KMS-11 (cell line): ENCODE measurements around the gene EIF4ENIF1.

Experiments
- H2AFZ ChIP-seq: fragments of 200-600 bp; sonication (generic); 2 replicates; pipeline ENCODE4 v1.6.1; 2016; ENCODE audit warnings: antibody characterized with exemption, mixed run types, low read depth
- H3K27ac ChIP-seq: fragments of 200-600 bp; sonication (generic); 2 replicates; pipeline ENCODE4 v1.6.1; 2016; ENCODE audit warnings: mild to moderate bottlenecking, mixed run types
- H3K27me3 ChIP-seq: fragments of 200-600 bp; sonication (generic); 2 replicates; pipeline ENCODE4 v1.6.1; 2017; ENCODE audit warnings: mild to moderate bottlenecking, low read depth, mixed run types, moderate library complexity; ENCODE audit not compliant: insufficient read depth
- H3K36me3 ChIP-seq: fragments of 200-600 bp; sonication (generic); 2 replicates; pipeline ENCODE4 v1.6.1; 2017; ENCODE audit warnings: mild to moderate bottlenecking, mixed run types; ENCODE audit not compliant: insufficient read depth
- H3K4me1 ChIP-seq: fragments of 200-600 bp; sonication (generic); 2 replicates; pipeline ENCODE4 v1.6.1; 2016; ENCODE audit warnings: mild to moderate bottlenecking, low read depth, mixed run types; ENCODE audit not compliant: poor library complexity, severe bottlenecking
- H3K4me2 ChIP-seq: fragments of 200-600 bp; sonication (generic); 2 replicates; pipeline ENCODE4 v1.7.0; 2016; ENCODE audit warnings: mild to moderate bottlenecking, mixed run types
- H3K4me3 ChIP-seq: fragments of 200-600 bp; sonication (generic); IDR thresholded peaks from 2 replicates; pipeline ENCODE4 v1.6.1; 2017; ENCODE audit warnings: low read depth, low read length, mixed read lengths; ENCODE audit not compliant: insufficient read depth
- H3K79me2 ChIP-seq: fragments of 200-600 bp; sonication (generic); 2 replicates; pipeline ENCODE4 v1.6.1; 2016; ENCODE audit warnings: low read depth, mixed run types; ENCODE audit not compliant: insufficient read depth
- H3K9ac ChIP-seq: fragments of 200-600 bp; sonication (generic); 2 replicates; pipeline ENCODE4 v1.6.1; 2016; ENCODE audit warnings: mild to moderate bottlenecking, mixed run types
- H4K20me1 ChIP-seq: fragments of 200-600 bp; sonication (generic); 2 replicates; pipeline ENCODE4 v1.6.1; 2016; ENCODE audit warnings: mild to moderate bottlenecking, mixed run types; ENCODE audit not compliant: insufficient read depth
- TF ChIP-seq, protein P1 (sequence below): fragments of 200-600 bp; sonication (generic); conservative IDR thresholded peaks from 2 replicates; pipeline ENCODE4 v1.6.1; 2017; ENCODE audit warnings: low read depth, mild to moderate bottlenecking, antibody characterized with exemption, low read length, moderate library complexity, mixed read lengths

EIF4ENIF1 gene

DNA sequence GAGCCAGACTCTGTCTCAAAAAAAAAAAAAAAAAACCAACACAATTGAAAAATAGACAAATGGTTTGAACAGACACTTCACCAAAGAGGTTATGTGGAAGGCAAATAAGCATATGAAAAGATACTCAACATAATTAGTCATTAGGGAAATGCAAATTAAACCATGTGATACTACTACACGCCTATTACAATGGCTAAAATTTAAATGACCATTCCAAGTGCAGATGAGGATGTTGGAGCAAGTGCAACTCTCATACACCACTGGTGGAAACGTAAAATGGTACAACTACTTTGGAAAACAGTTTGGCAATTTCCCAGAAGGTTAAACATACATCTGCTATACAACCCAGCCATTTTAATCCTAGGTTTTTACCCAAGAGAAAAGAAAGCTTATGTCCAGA, 24.3 kb downstream of the EIF4ENIF1 start:
- Histone ChIP-seq H4K20me1 (no peaks in the 10 kb centered on the region), H3K4me1 (no peaks in the 10 kb centered on the region), H3K4me2 (no peak overlapping the region), H2AFZ (no peak overlapping the region), H3K4me3 (no peak overlapping the region), H3K36me3 (peaks cover 19% of the 10 kb centered on the region; the same call in 1 of the 2 replicates), H3K79me2 (peaks cover 18% of the 10 kb centered on the region; the same call in 1 of the 2 replicates), H3K27me3 (no peaks in the 10 kb centered on the region), H3K27ac (no peak overlapping the region), H3K9ac (no peak overlapping the region)
- TF ChIP-seq, protein P1, sequence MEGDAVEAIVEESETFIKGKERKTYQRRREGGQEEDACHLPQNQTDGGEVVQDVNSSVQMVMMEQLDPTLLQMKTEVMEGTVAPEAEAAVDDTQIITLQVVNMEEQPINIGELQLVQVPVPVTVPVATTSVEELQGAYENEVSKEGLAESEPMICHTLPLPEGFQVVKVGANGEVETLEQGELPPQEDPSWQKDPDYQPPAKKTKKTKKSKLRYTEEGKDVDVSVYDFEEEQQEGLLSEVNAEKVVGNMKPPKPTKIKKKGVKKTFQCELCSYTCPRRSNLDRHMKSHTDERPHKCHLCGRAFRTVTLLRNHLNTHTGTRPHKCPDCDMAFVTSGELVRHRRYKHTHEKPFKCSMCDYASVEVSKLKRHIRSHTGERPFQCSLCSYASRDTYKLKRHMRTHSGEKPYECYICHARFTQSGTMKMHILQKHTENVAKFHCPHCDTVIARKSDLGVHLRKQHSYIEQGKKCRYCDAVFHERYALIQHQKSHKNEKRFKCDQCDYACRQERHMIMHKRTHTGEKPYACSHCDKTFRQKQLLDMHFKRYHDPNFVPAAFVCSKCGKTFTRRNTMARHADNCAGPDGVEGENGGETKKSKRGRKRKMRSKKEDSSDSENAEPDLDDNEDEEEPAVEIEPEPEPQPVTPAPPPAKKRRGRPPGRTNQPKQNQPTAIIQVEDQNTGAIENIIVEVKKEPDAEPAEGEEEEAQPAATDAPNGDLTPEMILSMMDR = no peak

DNA sequence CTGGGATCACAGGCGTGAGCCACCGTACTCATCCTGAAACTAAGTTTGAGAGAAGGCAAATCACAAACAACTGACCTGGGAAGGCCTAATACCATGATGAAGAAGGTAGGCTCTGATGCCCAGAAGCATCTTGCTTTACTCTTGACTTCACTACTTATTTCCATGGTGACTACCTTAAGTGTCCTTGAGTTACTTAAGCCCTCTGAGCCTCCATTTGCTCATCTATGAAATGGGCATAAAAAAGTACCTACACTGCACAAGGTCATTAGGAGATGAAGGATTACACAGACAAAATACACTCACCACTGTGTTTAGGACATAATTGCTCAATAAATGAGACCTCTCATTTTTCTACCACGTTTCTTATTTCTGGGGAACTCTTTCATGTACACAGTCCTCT, 27.9 kb downstream of the EIF4ENIF1 start:
- no peak overlapping the region for H3K27ac ChIP-seq
- TF ChIP-seq, protein P1 = no peak
- peaks cover 15% of the 10 kb centered on the region; the same call in 1 of the 2 replicates for H3K79me2 ChIP-seq
- H3K36me3 ChIP-seq = peaks cover 15% of the 10 kb centered on the region; the same call in 1 of the 2 replicates
- H3K9ac ChIP-seq = no peak overlapping the region
- no peak overlapping the region for H3K4me2 ChIP-seq
- H2AFZ ChIP-seq = no peak overlapping the region
- H3K4me3 ChIP-seq = no peak overlapping the region
- no peaks in the 10 kb centered on the region for H3K27me3 ChIP-seq
- peaks cover 20% of the 10 kb centered on the region for H3K4me1 ChIP-seq
- no peaks in the 10 kb centered on the region for H4K20me1 ChIP-seq

DNA sequence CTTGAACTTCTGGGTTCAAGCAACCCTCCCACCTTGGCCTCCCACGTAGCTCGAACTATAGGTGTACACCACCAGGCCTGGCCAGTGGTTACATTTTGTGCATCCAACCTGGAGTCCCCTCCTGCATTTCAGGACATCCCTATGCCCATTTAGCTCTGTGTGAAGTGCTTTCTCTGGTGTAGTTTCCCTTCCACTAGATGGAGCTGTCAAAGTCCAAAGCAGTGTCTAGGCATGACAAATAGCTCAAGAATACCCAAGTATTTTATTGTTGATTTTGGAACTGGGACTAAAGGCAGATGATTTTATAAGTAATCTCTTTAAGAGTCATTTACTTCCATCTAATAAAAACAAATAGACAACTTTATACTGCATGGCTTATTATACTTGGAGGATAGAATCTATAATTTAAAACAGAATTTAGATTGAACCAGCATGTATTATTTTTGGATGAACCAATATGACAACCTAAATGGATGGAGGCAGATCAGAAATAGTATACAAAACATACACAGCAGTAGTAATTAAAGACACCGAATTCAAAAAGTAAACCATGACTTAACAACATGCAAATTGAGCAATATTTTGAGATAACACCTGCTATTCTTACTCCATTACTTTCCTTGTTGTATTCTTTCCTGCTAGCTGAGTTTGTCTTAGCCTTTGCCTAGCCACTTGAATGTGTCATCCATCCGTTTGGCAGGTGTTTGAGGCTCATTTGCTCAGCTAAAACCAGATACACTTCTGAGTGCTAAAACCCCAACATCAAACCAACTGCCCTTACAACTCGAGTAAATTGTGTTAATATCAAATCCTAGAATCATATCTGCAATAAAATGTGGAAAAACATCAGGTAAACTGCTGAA, 37.7 kb downstream of the EIF4ENIF1 start:
- H3K27ac ChIP-seq = no peak overlapping the region; the same call in 1 of the 2 replicates
- H3K4me1 ChIP-seq = peaks cover 14% of the 10 kb centered on the region
- H3K4me3 ChIP-seq = no peak overlapping the region
- H3K36me3 ChIP-seq = no peaks in the 10 kb centered on the region
- H3K27me3 ChIP-seq = no peaks in the 10 kb centered on the region
- H3K9ac ChIP-seq = no peak overlapping the region
- no peaks in the 10 kb centered on the region for H3K79me2 ChIP-seq
- no peaks in the 10 kb centered on the region for H4K20me1 ChIP-seq
- no peak overlapping the region for H2AFZ ChIP-seq
- no peak overlapping the region for H3K4me2 ChIP-seq
- TF ChIP-seq, protein P1 = peak; percentile 67

DNA sequence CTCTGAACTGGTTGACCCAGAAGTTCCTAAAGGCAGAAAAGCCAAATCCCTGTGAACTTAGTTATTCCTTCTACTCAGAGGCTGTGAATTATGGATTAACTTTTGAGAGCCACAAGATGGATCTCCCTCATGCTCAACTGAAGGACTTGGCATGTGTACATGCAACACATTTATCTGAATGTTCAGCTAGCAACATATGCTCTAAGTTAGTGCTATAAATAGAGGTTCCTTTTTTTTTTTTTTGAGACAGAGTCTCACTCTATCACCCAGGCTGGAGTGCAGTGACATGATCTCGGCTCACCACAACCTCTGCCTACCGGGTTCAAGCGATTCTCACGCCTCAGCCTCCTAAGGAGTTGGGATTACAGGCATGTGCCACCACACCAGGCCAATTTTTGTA, 40.1 kb downstream of the EIF4ENIF1 start:
- no peaks in the 10 kb centered on the region for H3K79me2 ChIP-seq
- H3K27me3 ChIP-seq = no peaks in the 10 kb centered on the region
- no peak overlapping the region for H3K4me3 ChIP-seq
- H2AFZ ChIP-seq = no peak overlapping the region
- H4K20me1 ChIP-seq = no peaks in the 10 kb centered on the region
- H3K36me3 ChIP-seq = no peaks in the 10 kb centered on the region
- H3K4me1 ChIP-seq = peaks cover 29% of the 10 kb centered on the region
- TF ChIP-seq, protein P1 = no peak
- no peak overlapping the region for H3K4me2 ChIP-seq
- no peak overlapping the region for H3K27ac ChIP-seq
- no peak overlapping the region for H3K9ac ChIP-seq
